ENCODE results near the gene SRC.

Gene SRC

GRCh38 chr20:37349517-37350491 is 3.9 kb downstream of the SRC start:
- DNase-seq (ENCODE audit: low read depth, low spot score) = no peak

- no peak for DNase-seq (ENCODE audit: low read depth, low spot score)
Observed at GRCh38 chr20:37350649-37351574, 5.0 kb downstream of the SRC start.

GRCh38 chr20:37351689-37352607 is 6.0 kb downstream of the SRC start:
- DNase-seq (ENCODE audit: low read depth, low spot score) = no peak

GRCh38 chr20:37352608-37352980 is 6.7 kb downstream of the SRC start:
- DNase-seq (ENCODE audit: low read depth, low spot score) = no peak

- DNase-seq (ENCODE audit: low read depth, low spot score) = no peak
Observed at GRCh38 chr20:37353285-37353849, 7.4 kb downstream of the SRC start.

- no peak for DNase-seq (ENCODE audit: low read depth, low spot score)
Observed at GRCh38 chr20:37354210-37355195, 8.6 kb downstream of the SRC start.

GRCh38 chr20:37355252-37356180 is 9.6 kb downstream of the SRC start:
- no peak for DNase-seq (ENCODE audit: low read depth, low spot score)

- no peak for DNase-seq (ENCODE audit: low read depth, low spot score)
Observed at GRCh38 chr20:37356387-37356786, 10.4 kb downstream of the SRC start.

GRCh38 chr20:37356961-37357371 is 11.0 kb downstream of the SRC start:
- DNase-seq (ENCODE audit: low read depth, low spot score) = no peak

GRCh38 chr20:37357481-37358365 is 11.8 kb downstream of the SRC start:
- DNase-seq (ENCODE audit: low read depth, low spot score) = no peak

- no peak for DNase-seq (ENCODE audit: low read depth, low spot score)
Observed at GRCh38 chr20:37358366-37359150, 12.6 kb downstream of the SRC start.

- DNase-seq (ENCODE audit: low read depth, low spot score) = no peak
Observed at GRCh38 chr20:37359331-37359730, 13.4 kb downstream of the SRC start.

GRCh38 chr20:37359836-37360235 is 13.9 kb downstream of the SRC start:
- no peak for DNase-seq (ENCODE audit: low read depth, low spot score)

GRCh38 chr20:37360391-37361115 is 14.6 kb downstream of the SRC start:
- no peak for DNase-seq (ENCODE audit: low read depth, low spot score)

- no peak for DNase-seq (ENCODE audit: low read depth, low spot score)
Observed at GRCh38 chr20:37361336-37361735, 15.4 kb downstream of the SRC start.

- no peak for DNase-seq (ENCODE audit: low read depth, low spot score)
Observed at GRCh38 chr20:37362231-37362792, 16.4 kb downstream of the SRC start.

All from brain pericyte (primary cell).